Prostate gland (tissue), 2 donors: ENCODE results near the gene ZNF491. TPM values are rescaled to one million over a fixed set of nuclear protein-coding genes. Genes with fewer than 3 reads are reported as not detected.

Experiments used
- DNase-seq: peaks from one replicate; pipeline ENCODE4 v3.0.0-alpha.2; 2019; ENCODE audit warnings: low spot score
- H3K27ac ChIP-seq, 2 donors: fragments of 200-600 bp; sonication (generic); 2 replicates each; pipeline ENCODE4 v1.5.1; 2017 to 2019
- H3K27me3 ChIP-seq: fragments of 200-600 bp; sonication (generic); replicated peaks from 2 replicates; pipeline ENCODE4 v1.5.1; 2019; ENCODE audit not compliant: insufficient read depth
- H3K36me3 ChIP-seq, 2 donors: fragments of 200-600 bp; sonication (generic); 1 replicate in 1 of 2; 2 replicates in 1 of 2; pipeline versions ENCODE4 v1.5.1 to v1.8.1; 2017 to 2019
- H3K4me1 ChIP-seq: fragments of 200-600 bp; sonication (generic); replicated peaks from 2 replicates; pipeline ENCODE4 v1.5.1; 2019
- H3K4me3 ChIP-seq, 2 donors: fragments of 200-600 bp; sonication (generic); 2 replicates each; pipeline ENCODE4 v1.5.1; 2017 to 2019
- H3K9me3 ChIP-seq: fragments of 200-600 bp; sonication (generic); 2 replicates; pipeline ENCODE4 v1.5.1; 2017
- CTCF ChIP-seq, 4 experiments: fragments of 200-600 bp in 2 of 4; fragments of 450-650 bp in 2 of 4; sonication (generic) in 2 of 4; IDR thresholded peaks; 1 replicate in 3 of 4; 2 replicates in 1 of 4; pipeline ENCODE4 v1.5.1; 2016 to 2019; ENCODE audit warnings: antibody characterized with exemption in 4 of 4, mild to moderate bottlenecking in 2 of 4, moderate library complexity in 2 of 4
- POLR2A ChIP-seq: fragments of 450-650 bp; IDR thresholded peaks from one replicate; pipeline ENCODE4 v1.6.1; 2016; ENCODE audit warnings: antibody characterized with exemption, mild to moderate bottlenecking
- POLR2AphosphoS5 ChIP-seq: sonication (generic); formaldehyde crosslinking; IDR thresholded peaks from one replicate; pipeline ENCODE4 v1.6.1; 2017; ENCODE audit warnings: antibody characterized with exemption
- WGBS: methylation state at CpG from one replicate; pipeline ENCODE4 v1.1.5; 2018; 5-methylcytosine and 5-hydroxymethylcytosine counted together
- intact Hi-C: fragments of 100-400 bp; cut with DNase I; formaldehyde crosslinking; loops from one replicate; pipeline ENCODE4 v1.14.2; 2022
- total RNA-seq, 2 donors: library from RNA; depleted of rRNA; stranded (reverse); fragments of >200 nt; gene quantifications; one replicate each; pipeline ENCODE4 v1.1.0, GENCODE V29; 2016

ZNF491 gene
- total RNA-seq, 2 donors from 2014 or later = 1.6 to 2.3 TPM

- intact Hi-C loops = no loop called here
- Histone ChIP-seq H3K27me3 (no peaks in the 10 kb centered on the region), H3K9me3 (no peaks in the 10 kb centered on the region), H3K4me3 (no peak overlapping the region), H3K4me1 (no peaks in the 10 kb centered on the region), H3K36me3 (no peaks in the 10 kb centered on the region), H3K27ac (no peak overlapping the region)
- WGBS = 94% methylated on average over 3 of the region's 3 CpGs
- no peak for DNase-seq
- TF ChIP-seq CTCF (IDR thresholded peaks at IDR 0.05) (no peak), POLR2AphosphoS5 (no peak), POLR2A (no peak)
Measured at GRCh38 chr19:11853358-11853757, 55.0 kb downstream of the ZNF491 start.

GRCh38 chr19:11856596-11857250, 58.4 kb downstream of the ZNF491 start:
- intact Hi-C loops = no loop called here
- WGBS = 61% methylated on average over 12 of the region's 12 CpGs
- no peak for DNase-seq

More at GRCh38 chr19:11856596-11857250, 58.4 kb downstream of the ZNF491 start:
- Histone ChIP-seq H3K4me3 (no peak overlapping the region), H3K4me1 (no peaks in the 10 kb centered on the region), H3K27me3 (no peaks in the 10 kb centered on the region), H3K9me3 (no peaks in the 10 kb centered on the region), H3K27ac (no peak overlapping the region), H3K36me3 (no peaks in the 10 kb centered on the region)
- TF ChIP-seq POLR2AphosphoS5 = no peak
- no peak for TF ChIP-seq CTCF (IDR thresholded peaks at IDR 0.05)
- no peak for TF ChIP-seq POLR2A

Other genes with a start within 250 kb of the ZNF491 start
- 10 to 100 TPM; 47.8 to 57.5 TPM for gene ELOF1, start 239.3 kb upstream of the ZNF491 start, total RNA-seq
- 10 to 100 TPM; 23.3 to 59.3 TPM for gene ACP5, start 220.9 kb upstream of the ZNF491 start, total RNA-seq
- gene ZNF627, start 201.0 kb upstream of the ZNF491 start, total RNA-seq = 10 to 100 TPM; 17.8 to 20.5 TPM
- gene ZNF823, start 59.6 kb upstream of the ZNF491 start, total RNA-seq = 1 to 10 TPM; 3.5 to 5.9 TPM
- gene ZNF441, start 31.5 kb upstream of the ZNF491 start, total RNA-seq = 1 to 10 TPM; 6.9 to 7.3 TPM
- 10 to 100 TPM; 17.5 to 17.9 TPM for gene ZNF440, start 15.8 kb downstream of the ZNF491 start, total RNA-seq
- 10 to 100 TPM in 1 of 2 donors, 1 to 10 TPM in 1; 8.5 to 16.1 TPM for gene ZNF439, start 50.2 kb downstream of the ZNF491 start, total RNA-seq
- gene ZNF69, start 89.3 kb downstream of the ZNF491 start, total RNA-seq = 10 to 100 TPM; 14.4 to 28.1 TPM
- 10 to 100 TPM; 16.8 to 18.0 TPM for gene ZNF700, start 126.6 kb downstream of the ZNF491 start, total RNA-seq
- 1 to 10 TPM; 4.0 to 5.6 TPM for gene ZNF763, start 166.5 kb downstream of the ZNF491 start, total RNA-seq
- 10 to 100 TPM; 10.2 to 10.4 TPM for gene ZNF433, start 237.2 kb downstream of the ZNF491 start, total RNA-seq